ENCODE measurements around the gene MAPKAPK2. TPM values are rescaled to one million over a fixed set of nuclear protein-coding genes. Genes with fewer than 3 reads are reported as not detected.

MAPKAPK2 gene
- total RNA-seq, 2 experiments from 2014 or later = 62.8 to 64.7 TPM

- Mint-ChIP-seq H3K27ac (peak overlapping the region; percentile 44), H3K4me3 (no peak overlapping the region), H3K36me3 (ENCODE audit: low read depth) (no peaks in the 10 kb centered on the region), H3K9me3 (ENCODE audit: low read depth) (no peaks in the 10 kb centered on the region), H3K4me1 (peaks cover 87% of the 10 kb centered on the region), H3K27me3 (no peaks in the 10 kb centered on the region)
- intact Hi-C loops (cut with DNase I, micrococcal nuclease) = no loop called here
- ChIA-PET POLR2A (interaction anchor here (0.9 kb wide), 1 partner anchor 19 kb away, joined by 3 read pairs; no protein-coding TSS in a partner anchor), CTCF (interaction anchor here (0.6 to 15.5 kb wide), 11 partner anchors 14 to 219 kb away, joined by 3 to 175 read pairs (median 3); no protein-coding TSS in a partner anchor)
- no peak for ATAC-seq
- DNase-seq = no peak
Measured at GRCh38 chr1:206709322-206709721, 24.6 kb downstream of the MAPKAPK2 start.

DNA sequence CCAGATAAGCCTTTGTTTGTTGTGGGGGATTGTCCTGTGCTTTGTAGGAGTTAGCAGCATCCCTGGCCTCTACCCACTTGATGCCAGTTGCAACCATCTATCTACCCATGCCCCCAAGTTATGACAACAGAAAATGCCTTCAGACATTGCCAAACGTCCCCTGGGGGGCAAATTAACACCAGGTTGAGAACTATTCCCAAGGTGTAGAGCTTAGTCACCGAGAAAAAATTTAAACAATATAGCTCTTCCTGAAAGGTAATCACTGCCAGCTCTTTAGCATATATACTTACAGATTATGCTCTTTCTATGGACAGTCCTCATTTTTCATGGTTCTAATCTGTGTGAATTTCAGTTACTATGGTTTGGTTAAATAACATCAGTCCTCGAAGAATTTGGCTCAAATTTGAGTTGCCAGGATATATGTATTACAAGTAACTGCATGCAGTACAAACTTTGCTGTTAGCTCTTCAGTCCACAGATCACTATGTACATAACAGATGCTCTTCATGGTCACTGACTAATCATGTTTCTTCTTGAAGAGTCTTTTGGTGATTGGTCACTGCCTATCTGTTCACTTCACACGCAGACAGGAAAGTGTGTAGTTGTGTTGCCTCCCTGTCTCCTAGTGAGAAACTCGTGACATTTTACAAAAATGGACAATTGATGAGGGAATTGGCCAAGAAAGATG, 25.2 kb downstream of the MAPKAPK2 start:
- CTCF ChIA-PET = interaction anchor here (0.6 to 15.5 kb wide), 11 partner anchors 14 to 219 kb away, joined by 3 to 175 read pairs (median 3); no protein-coding TSS in a partner anchor
- no peaks in the 10 kb centered on the region for H3K36me3 Mint-ChIP-seq (ENCODE audit: low read depth)

GRCh38 chr1:206710460-206710823, 25.7 kb downstream of the MAPKAPK2 start:
- peaks cover 87% of the 10 kb centered on the region for H3K4me1 Mint-ChIP-seq
- no peak for DNase-seq
- CTCF ChIA-PET = interaction anchor here (1.0 to 15.5 kb wide), 6 partner anchors 8 to 220 kb away, joined by 3 to 175 read pairs (median 4); no protein-coding TSS in a partner anchor
- POLR2A ChIA-PET = no interaction called here
- H3K27me3 Mint-ChIP-seq = no peaks in the 10 kb centered on the region
- H3K27ac Mint-ChIP-seq = peak overlapping the region; percentile 11
- no peaks in the 10 kb centered on the region for H3K9me3 Mint-ChIP-seq (ENCODE audit: low read depth)
- no peak overlapping the region for H3K4me3 Mint-ChIP-seq
- H3K36me3 Mint-ChIP-seq (ENCODE audit: low read depth) = no peaks in the 10 kb centered on the region
- no peak for ATAC-seq
- intact Hi-C loops (cut with DNase I, micrococcal nuclease) = no loop called here

More for the DNA sequence above, 25.2 kb downstream of the MAPKAPK2 start:
- no peak overlapping the region for H3K4me3 Mint-ChIP-seq
- no peaks in the 10 kb centered on the region for H3K9me3 Mint-ChIP-seq (ENCODE audit: low read depth)
- H3K27me3 Mint-ChIP-seq = no peaks in the 10 kb centered on the region
- peak overlapping the region; percentile 11 for H3K27ac Mint-ChIP-seq
- no peak for DNase-seq
- POLR2A ChIA-PET = interaction anchor here (0.9 kb wide), 1 partner anchor 19 kb away, joined by 3 read pairs; no protein-coding TSS in a partner anchor
- ATAC-seq = no peak
- peaks cover 87% of the 10 kb centered on the region for H3K4me1 Mint-ChIP-seq
- intact Hi-C loops (cut with DNase I, micrococcal nuclease) = no loop called here

DNA sequence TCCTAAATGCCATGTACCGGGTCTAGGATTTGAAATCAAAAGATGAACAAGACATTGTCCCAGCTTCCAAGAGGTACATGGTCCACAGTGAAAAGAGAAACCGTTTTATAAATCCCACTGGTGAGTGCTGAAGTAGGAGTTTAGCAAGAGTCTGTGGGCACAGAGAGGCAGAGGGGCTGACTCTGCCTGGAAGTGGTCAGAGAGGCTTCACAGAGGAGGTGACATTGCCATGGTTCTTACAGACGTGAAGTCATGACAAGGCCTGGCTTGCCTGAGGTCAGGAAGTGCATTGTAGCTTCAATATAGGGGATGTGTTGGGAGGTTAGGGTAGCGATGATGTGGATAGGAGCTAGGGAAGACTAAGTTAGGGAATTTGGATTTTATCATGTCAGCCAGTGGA, 28.4 kb downstream of the MAPKAPK2 start:
- H3K4me1 Mint-ChIP-seq = peaks cover 87% of the 10 kb centered on the region
- intact Hi-C loops (cut with DNase I, micrococcal nuclease) = no loop called here
- DNase-seq = peak; percentile 44

GRCh38 chr1:206713910-206714312, 29.2 kb downstream of the MAPKAPK2 start:
- ChIA-PET POLR2A (interaction anchor here (0.7 to 1.3 kb wide), 2 partner anchors 23 to 55 kb away, joined by 4 to 6 read pairs; no protein-coding TSS in a partner anchor), CTCF (interaction anchor here (0.7 to 15.5 kb wide), 6 partner anchors 10 to 199 kb away, joined by 3 to 175 read pairs (median 4); no protein-coding TSS in a partner anchor)
- intact Hi-C loops (cut with DNase I, micrococcal nuclease) = no loop called here
- peak overlapping the region; percentile 35 for H3K27ac Mint-ChIP-seq
- DNase-seq = no peak
- ATAC-seq = no peak
- peaks cover 83% of the 10 kb centered on the region for H3K4me1 Mint-ChIP-seq
- H3K9me3 Mint-ChIP-seq (ENCODE audit: low read depth) = no peaks in the 10 kb centered on the region
- H3K36me3 Mint-ChIP-seq (ENCODE audit: low read depth) = no peaks in the 10 kb centered on the region
- no peak overlapping the region for H3K4me3 Mint-ChIP-seq
- H3K27me3 Mint-ChIP-seq = no peaks in the 10 kb centered on the region

More for the DNA sequence above, 28.4 kb downstream of the MAPKAPK2 start:
- Mint-ChIP-seq H3K27ac (peak overlapping the region; percentile 44), H3K9me3 (ENCODE audit: low read depth) (no peaks in the 10 kb centered on the region), H3K36me3 (ENCODE audit: low read depth) (no peaks in the 10 kb centered on the region), H3K27me3 (no peaks in the 10 kb centered on the region), H3K4me3 (no peak overlapping the region)
- ATAC-seq = peak; percentile 64
- CTCF ChIA-PET = interaction anchor here (1.0 to 15.5 kb wide), 8 partner anchors 11 to 199 kb away, joined by 3 to 175 read pairs (median 3); partner anchors contain the start of gene IL24
- POLR2A ChIA-PET = interaction anchor here (0.6 kb wide), 1 partner anchor 206 kb away, joined by 6 read pairs; no protein-coding TSS in a partner anchor

DNA sequence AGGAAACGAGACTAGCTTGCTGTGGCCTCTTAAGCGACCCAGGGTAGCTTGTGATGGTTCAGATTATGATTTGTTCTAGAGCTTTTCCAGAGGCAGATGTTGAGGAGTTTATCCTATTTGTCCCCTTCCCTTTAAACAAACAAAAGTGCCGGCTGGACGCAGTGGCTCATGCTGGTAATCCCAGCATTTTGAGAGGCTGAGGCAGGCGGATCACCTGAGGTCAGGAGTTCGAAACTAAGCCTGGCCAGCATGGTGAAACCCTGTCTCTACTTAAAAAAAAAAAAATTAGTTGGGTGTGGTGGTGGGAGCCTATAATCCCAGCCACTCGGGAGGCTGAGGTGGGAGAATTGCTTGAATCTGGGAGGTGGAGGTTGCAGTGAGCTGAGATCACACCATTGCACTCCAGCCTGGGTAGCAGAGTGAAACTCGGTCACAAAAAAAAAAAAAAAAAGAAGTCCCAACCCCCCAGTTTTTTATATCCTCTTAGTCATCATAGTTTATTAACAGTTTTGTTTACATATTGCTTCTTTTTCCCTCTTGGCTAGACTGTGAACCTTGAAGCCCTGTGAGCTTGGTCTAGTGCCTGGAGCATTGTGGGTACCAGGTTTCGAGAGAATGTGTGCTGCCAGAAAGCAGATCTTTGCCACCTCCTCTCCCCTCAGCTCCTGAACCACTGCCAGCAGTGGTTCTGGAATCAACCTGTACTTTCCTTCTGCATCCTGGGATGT, 29.8 kb downstream of the MAPKAPK2 start:
- no peak for DNase-seq
- no peaks in the 10 kb centered on the region for H3K36me3 Mint-ChIP-seq (ENCODE audit: low read depth)
- H3K9me3 Mint-ChIP-seq (ENCODE audit: low read depth) = no peaks in the 10 kb centered on the region
- no peaks in the 10 kb centered on the region for H3K27me3 Mint-ChIP-seq
- ChIA-PET CTCF (interaction anchor here (0.6 to 15.5 kb wide), 17 partner anchors 9 to 198 kb away, joined by 3 to 175 read pairs (median 3); partner anchors contain the start of genes DYRK3 and IL20), POLR2A (interaction anchor here (0.6 to 1.3 kb wide), 3 partner anchors 23 to 90 kb away, joined by 3 to 6 read pairs (median 4); no protein-coding TSS in a partner anchor)
- H3K4me3 Mint-ChIP-seq = no peak overlapping the region
- peaks cover 80% of the 10 kb centered on the region for H3K4me1 Mint-ChIP-seq
- peak overlapping the region; percentile 51 for H3K27ac Mint-ChIP-seq
- intact Hi-C loops (cut with DNase I, micrococcal nuclease) = no loop called here
- ATAC-seq = peak; percentile 20

DNA sequence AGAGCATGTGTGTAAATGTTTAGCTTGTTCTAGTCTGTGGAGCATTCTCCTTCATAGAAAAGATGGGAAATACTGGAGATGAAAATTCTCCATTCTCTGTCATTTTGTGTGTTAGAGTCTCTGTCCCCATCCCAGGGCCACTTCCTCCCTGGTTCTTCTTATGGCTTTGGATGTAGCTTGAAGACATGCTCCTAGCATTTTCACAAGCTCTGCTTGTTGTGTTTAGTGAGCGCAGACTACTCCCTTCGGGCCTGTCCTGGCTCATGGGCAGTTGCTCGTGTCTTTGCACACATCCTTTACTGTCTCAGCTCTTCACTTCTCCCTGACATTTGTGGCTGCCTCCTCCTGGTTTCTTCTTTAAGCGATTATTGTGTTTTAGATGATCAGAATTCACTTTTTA, 30.4 kb downstream of the MAPKAPK2 start:
- POLR2A ChIA-PET = interaction anchor here (1.3 kb wide), 1 partner anchor 24 kb away, joined by 6 read pairs; no protein-coding TSS in a partner anchor
- DNase-seq (no peak), ATAC-seq (no peak)
- Mint-ChIP-seq H3K4me3 (no peak overlapping the region), H3K27me3 (no peaks in the 10 kb centered on the region), H3K27ac (peak overlapping the region; percentile 63), H3K36me3 (ENCODE audit: low read depth) (no peaks in the 10 kb centered on the region), H3K9me3 (ENCODE audit: low read depth) (no peaks in the 10 kb centered on the region), H3K4me1 (peaks cover 78% of the 10 kb centered on the region)
- CTCF ChIA-PET = interaction anchor here (0.6 to 15.5 kb wide), 19 partner anchors 8 to 237 kb away, joined by 3 to 175 read pairs (median 3); partner anchors contain the start of genes DYRK3 and IL20
- intact Hi-C loops (cut with DNase I, micrococcal nuclease) = no loop called here

DNA sequence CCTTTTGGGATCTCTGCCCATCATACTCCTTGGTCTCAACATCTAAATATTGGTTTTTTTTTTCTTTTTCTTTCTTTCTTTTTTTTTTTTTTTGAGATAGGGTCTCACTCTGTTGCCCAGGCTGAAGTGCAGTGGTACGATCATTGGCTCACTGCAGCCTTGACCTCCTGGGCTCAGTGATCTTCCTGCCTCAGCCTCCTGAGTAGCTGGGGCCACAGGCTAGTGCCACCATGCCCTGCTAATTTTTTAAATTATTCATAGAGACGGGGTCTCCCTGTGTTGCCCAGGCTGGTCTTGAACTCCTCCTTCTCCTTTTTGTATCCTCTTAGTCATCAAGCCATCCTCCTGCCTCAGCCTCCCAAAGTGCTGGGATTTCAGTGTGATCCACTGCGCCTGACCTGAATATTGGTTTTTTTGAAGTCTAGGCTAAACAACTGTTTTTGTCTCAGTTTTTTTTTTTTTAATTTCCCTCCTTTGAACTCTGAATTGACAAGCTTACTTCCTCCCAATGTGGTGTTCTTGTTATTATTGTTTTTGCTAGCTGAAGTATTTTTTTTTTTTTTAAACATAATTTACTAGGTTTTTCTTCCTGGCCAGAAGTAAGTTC, 30.9 kb downstream of the MAPKAPK2 start:
- Mint-ChIP-seq H3K4me1 (peaks cover 74% of the 10 kb centered on the region), H3K9me3 (ENCODE audit: low read depth) (no peaks in the 10 kb centered on the region), H3K4me3 (no peak overlapping the region), H3K36me3 (ENCODE audit: low read depth) (no peaks in the 10 kb centered on the region), H3K27ac (peak overlapping the region; percentile 89), H3K27me3 (no peaks in the 10 kb centered on the region)
- ATAC-seq (no peak), DNase-seq (no peak)
- intact Hi-C loops (cut with DNase I, micrococcal nuclease) = no loop called here
- POLR2A ChIA-PET = interaction anchor here (1.3 kb wide), 1 partner anchor 24 kb away, joined by 6 read pairs; no protein-coding TSS in a partner anchor
- CTCF ChIA-PET = interaction anchor here (0.6 to 15.5 kb wide), 16 partner anchors 8 to 238 kb away, joined by 3 to 175 read pairs (median 3); partner anchors contain the start of genes DYRK3 and IL20

DNA sequence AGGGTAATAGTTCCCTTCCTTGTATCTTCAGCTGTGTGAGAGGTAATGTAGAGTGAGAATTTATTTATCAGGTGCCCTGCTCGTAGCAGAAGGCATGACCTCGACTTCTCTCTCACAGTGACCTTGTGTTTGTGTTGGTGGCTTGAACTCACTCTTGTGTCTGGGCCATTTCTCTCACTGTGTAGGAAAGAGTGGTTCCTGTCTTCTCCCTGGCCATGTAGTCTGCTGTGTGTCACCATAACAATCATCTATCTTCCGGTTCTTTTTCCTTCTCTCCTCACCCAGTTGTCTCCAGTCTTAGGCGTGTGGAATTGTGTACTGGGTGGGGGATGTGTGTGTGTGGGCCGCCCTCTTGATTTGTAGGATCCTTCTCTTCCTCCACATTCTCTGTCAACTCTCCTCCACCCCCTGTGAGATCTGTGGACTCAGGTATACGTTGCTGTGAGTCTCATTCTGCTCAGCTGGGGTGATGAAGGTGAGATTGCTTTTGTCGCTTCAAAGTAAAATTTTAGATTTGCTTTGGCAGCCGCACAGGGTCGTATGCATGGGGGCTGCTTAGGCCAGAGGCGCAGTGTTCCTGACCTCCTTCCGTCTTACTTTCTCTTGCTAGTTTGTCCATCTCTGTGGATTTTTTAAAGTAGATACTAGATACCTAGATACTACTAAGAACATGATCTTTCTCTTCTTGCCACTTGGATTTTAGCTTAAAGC, 31.6 kb downstream of the MAPKAPK2 start:
- peak overlapping the region; percentile 89 for H3K27ac Mint-ChIP-seq
- POLR2A ChIA-PET = no interaction called here
- H3K36me3 Mint-ChIP-seq (ENCODE audit: low read depth) = no peaks in the 10 kb centered on the region
- DNase-seq (no peak), ATAC-seq (peak; percentile 25)
- CTCF ChIA-PET = interaction anchor here (0.7 to 15.5 kb wide), 11 partner anchors 7 to 270 kb away, joined by 3 to 175 read pairs (median 3); partner anchors contain the start of gene DYRK3
- H3K4me3 Mint-ChIP-seq = no peak overlapping the region
- intact Hi-C loops (cut with DNase I, micrococcal nuclease) = no loop called here
- peaks cover 76% of the 10 kb centered on the region for H3K4me1 Mint-ChIP-seq
- no peaks in the 10 kb centered on the region for H3K9me3 Mint-ChIP-seq (ENCODE audit: low read depth)
- H3K27me3 Mint-ChIP-seq = no peaks in the 10 kb centered on the region

GRCh38 chr1:206716870-206717673, 32.4 kb downstream of the MAPKAPK2 start:
- intact Hi-C loops (cut with DNase I, micrococcal nuclease) = no loop called here
- Mint-ChIP-seq H3K4me3 (no peak overlapping the region), H3K4me1 (peaks cover 77% of the 10 kb centered on the region), H3K9me3 (ENCODE audit: low read depth) (no peaks in the 10 kb centered on the region), H3K27ac (peak overlapping the region; percentile 89), H3K27me3 (no peaks in the 10 kb centered on the region), H3K36me3 (ENCODE audit: low read depth) (no peaks in the 10 kb centered on the region)
- peak; percentile 45 for DNase-seq
- ChIA-PET CTCF (interaction anchor here (0.7 to 15.5 kb wide), 8 partner anchors 7 to 269 kb away, joined by 3 to 175 read pairs (median 3); partner anchors contain the start of gene DYRK3), POLR2A (no interaction called here)
- peak; percentile 71 for ATAC-seq

Measured in activated CD4-positive, alpha-beta T cell treated with anti-CD3 and anti-CD28 coated beads for 36 hours (primary cell).